Right cardiac atrium (tissue), 5 donors: ENCODE data around the gene IFT80. TPM values are rescaled to one million over a fixed set of nuclear protein-coding genes. Genes with fewer than 3 reads are reported as not detected.
A peak's percentile ranks its signal among the peaks of the same experiment; 100 is the strongest.
"Not testable (repeated sequence)": the region's sequence is repeated elsewhere in the genome, so short reads cannot be mapped to it uniquely, and the experiment has no call there.

Experiments used
- ATAC-seq, 2 donors: fragments of 200-7000 bp; cut with Tn5 transposase; one replicate each; pipeline versions ENCODE4 v1.8.0 to v1.9.1; 2020; ENCODE audit warnings: moderate library complexity in 2 of 2, mild to moderate bottlenecking in 1 of 2
- DNase-seq, 3 donors: peaks; one replicate each; pipeline ENCODE4 v3.0.0-alpha.2; 2020
- H3K27ac ChIP-seq: one replicate; pipeline ENCODE4 v1.5.1; 2013; ENCODE audit warnings: mild to moderate bottlenecking, low read length, control low read depth, moderate library complexity
- H3K27me3 ChIP-seq: one replicate; pipeline ENCODE4 v1.6.1; 2013; ENCODE audit not compliant: control insufficient read depth, insufficient read depth
- H3K4me1 ChIP-seq: one replicate; pipeline ENCODE4 v1.6.1; 2013; ENCODE audit warnings: low read length; ENCODE audit not compliant: control insufficient read depth, insufficient read depth
- H3K4me3 ChIP-seq: one replicate; pipeline ENCODE4 v1.5.1; 2013; ENCODE audit warnings: low read length, control low read depth
- H3K9me3 ChIP-seq: one replicate; pipeline ENCODE4 v1.6.1; 2013; ENCODE audit warnings: low read length; ENCODE audit not compliant: control insufficient read depth
- whole genome bisulfite sequencing: extraction: QIAGEN DNeasy Blood & Tissue Kit; methylation state at CpG from one replicate; pipeline ENCODE4 v1.1.7; 2013; 5-methylcytosine and 5-hydroxymethylcytosine counted together
- intact Hi-C, 4 donors: fragments of 100-400 bp; cut with DNase I; formaldehyde crosslinking; loops; one replicate each; pipeline versions ENCODE4 v1.11.0 to v1.14.0; 2022 to 2023
- polyA plus RNA-seq: library from polyadenylated mRNA; stranded (reverse); fragments of 200-250 nt; gene quantifications from one replicate; pipeline ENCODE4 v1.2.3, GENCODE V29; 2013
- total RNA-seq, 4 donors: library from RNA; stranded (reverse); fragmentation: NEBNext Ultra II Directional; extraction: Animal tissue kit (Norgen Biotek cat#: 25700); gene quantifications; one replicate each; pipeline ENCODE4 v1.2.1, GENCODE V29; 2021
- donor health status: healthy with polysubstance abuse.
- donor health status: DM: no; HTN: yes; CAD: no.
- donor health status: DM: no; HTN: no; CAD: no.
- donor health status: DM: no; HTN: yes; CAD: no; lungs with severe emphysema.
- donor health status: DM: yes; HTN: yes; CAD: no.

IFT80 gene
- total and polyA plus RNA-seq, 5 donors: 8.8 to 20.2 (median 14.5) TPM

DNA sequence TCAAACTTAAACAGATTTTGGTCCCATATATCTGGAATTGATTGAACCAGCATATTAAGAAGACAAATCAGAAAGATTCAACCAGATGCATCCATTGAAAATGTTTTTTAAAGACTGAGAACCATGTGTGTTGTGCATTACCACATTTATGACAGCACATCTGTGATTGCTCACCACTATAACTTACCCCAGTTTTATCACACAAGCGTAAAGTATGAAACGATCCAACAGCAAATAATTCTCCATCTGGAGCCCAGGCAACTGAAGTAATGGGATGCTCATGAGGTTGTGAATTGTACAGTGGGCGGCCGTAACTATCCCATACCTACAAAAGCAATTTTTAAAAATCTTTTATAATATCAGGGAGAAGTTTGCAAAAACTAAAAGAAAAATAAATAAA is 43.2 kb downstream of the IFT80 start:
- intact Hi-C loops: no loop called here
- H3K9me3 ChIP-seq: no peaks in the 10 kb centered on the region

DNA sequence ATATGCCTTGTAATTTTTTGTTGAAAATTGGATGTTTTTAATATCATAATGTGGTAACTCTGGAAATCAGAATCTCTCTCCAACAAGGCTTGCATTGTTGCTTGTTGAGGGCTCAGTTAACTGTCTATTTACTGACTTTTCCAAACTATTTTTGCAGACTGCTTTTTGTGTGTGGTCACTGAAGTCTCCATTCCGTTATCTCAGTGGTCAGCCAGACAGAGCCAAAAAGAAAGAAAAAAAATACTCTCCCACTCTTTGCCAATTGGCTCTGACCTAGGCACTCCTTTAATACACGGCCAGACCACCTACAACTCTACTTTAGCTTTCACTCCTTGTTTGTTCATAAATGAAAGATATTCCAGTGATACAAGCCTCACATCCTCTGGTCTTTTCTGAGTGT is 52.5 kb downstream of the IFT80 start:
- ATAC-seq: peak in 1 of 2 donors; percentile 79
- no peak overlapping the region for H3K27ac ChIP-seq
- no peaks in the 10 kb centered on the region for H3K4me1 ChIP-seq
- H3K4me3 ChIP-seq: no peak overlapping the region
- intact Hi-C loops: loop anchor here in 2 of 4 donors (10.0 kb wide), 1 partner anchor 312 kb away; no protein-coding TSS in a partner anchor
- DNase-seq: no peak
- no peaks in the 10 kb centered on the region for H3K27me3 ChIP-seq
- no peaks in the 10 kb centered on the region for H3K9me3 ChIP-seq
- WGBS: 43% methylated on average over 2 of the region's 2 CpGs

More for the DNA sequence above, 43.2 kb downstream of the IFT80 start:
- DNase-seq (no peak), ATAC-seq (no peak)
- no peak overlapping the region for H3K4me3 ChIP-seq
- no peak overlapping the region for H3K27ac ChIP-seq
- no peaks in the 10 kb centered on the region for H3K27me3 ChIP-seq
- H3K4me1 ChIP-seq: no peaks in the 10 kb centered on the region
- WGBS: 91% methylated on average over 4 of the region's 4 CpGs

DNA sequence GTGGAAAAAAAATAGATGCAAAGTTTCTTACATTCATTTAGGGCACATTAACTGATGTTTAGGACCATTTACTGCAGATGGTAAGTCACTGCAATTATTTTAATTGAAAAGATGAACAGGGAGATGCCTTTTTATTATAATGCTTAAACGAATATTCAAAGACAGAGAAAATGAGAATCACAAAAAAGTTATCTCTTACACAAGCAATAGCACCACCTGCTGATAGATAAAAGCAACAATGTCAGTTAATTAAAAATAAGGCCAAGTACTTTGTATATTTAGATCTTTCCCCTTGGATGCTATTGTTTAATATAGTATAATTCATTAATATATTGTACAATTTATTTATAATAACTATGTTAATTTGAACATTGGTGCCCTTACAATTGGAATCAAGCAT is 55.9 kb downstream of the IFT80 start:
- H3K27ac ChIP-seq: no peak overlapping the region
- no peak for ATAC-seq
- no peaks in the 10 kb centered on the region for H3K4me1 ChIP-seq
- no peaks in the 10 kb centered on the region for H3K27me3 ChIP-seq
- no peak overlapping the region for H3K4me3 ChIP-seq
- intact Hi-C loops: loop anchor here in 3 of 4 donors (5.0 to 10.0 kb wide), 3 partner anchors 181 to 311 kb away; no protein-coding TSS in a partner anchor
- H3K9me3 ChIP-seq: no peaks in the 10 kb centered on the region
- 24% methylated on average over 1 of the region's 1 CpG for WGBS
- DNase-seq: no peak

- Histone ChIP-seq H3K4me3 (no peak overlapping the region), H3K27me3 (no peaks in the 10 kb centered on the region), H3K9me3 (no peaks in the 10 kb centered on the region), H3K4me1 (no peaks in the 10 kb centered on the region), H3K27ac (no peak overlapping the region)
- intact Hi-C loops: loop anchor here in 3 of 4 donors (5.0 to 10.0 kb wide), 3 partner anchors 178 to 308 kb away; no protein-coding TSS in a partner anchor
- 87% methylated on average over 2 of the region's 2 CpGs for WGBS
- ATAC-seq (no peak), DNase-seq (no peak)
These were observed 58.7 kb downstream of the IFT80 start for GRCh38 chr3:160340351-160340750.

DNA sequence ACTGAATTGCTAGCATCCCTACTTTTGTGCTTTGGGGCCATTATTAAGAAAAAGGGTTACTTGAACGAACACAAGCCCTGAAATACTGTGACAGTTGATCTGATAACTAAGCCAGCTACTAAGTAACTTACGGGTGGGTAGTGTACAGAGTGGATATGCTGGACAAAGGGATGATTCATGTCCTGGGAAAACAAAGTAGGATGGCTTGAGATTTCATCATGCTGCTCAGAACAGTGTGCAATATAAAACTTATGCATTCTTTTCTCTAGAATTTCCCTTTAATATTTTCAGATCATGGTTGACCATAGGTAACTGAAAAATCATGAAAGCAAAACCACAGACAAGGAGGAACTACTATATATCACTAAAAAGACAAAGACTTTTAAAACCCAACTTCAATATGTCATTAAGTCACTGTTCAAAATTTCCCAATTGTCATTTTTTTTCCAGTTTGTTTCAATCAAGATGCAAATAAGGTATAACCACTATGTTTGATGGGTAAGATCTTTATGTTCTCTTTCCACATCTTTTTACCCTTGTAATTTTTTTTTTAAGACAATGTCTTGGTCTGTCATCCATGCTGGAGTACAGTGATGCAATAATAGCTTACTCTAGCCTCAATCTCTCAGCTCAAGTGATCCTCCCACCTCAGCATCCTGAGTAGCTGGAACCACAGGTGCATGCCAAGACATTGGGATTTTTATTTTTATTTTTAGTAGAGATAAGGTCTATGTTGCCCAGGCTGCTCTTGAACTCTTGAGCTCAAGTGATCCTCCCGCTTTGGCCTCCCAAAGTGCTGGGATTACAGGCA is 67.7 kb downstream of the IFT80 start:
- Histone ChIP-seq H3K4me3 (no peak overlapping the region), H3K4me1 (no peaks in the 10 kb centered on the region), H3K9me3 (no peaks in the 10 kb centered on the region), H3K27me3 (no peaks in the 10 kb centered on the region), H3K27ac (no peak overlapping the region)
- DNase-seq: no peak
- 86% methylated on average over 3 of the region's 3 CpGs for WGBS
- no peak for ATAC-seq
- intact Hi-C loops: no loop called here

DNA sequence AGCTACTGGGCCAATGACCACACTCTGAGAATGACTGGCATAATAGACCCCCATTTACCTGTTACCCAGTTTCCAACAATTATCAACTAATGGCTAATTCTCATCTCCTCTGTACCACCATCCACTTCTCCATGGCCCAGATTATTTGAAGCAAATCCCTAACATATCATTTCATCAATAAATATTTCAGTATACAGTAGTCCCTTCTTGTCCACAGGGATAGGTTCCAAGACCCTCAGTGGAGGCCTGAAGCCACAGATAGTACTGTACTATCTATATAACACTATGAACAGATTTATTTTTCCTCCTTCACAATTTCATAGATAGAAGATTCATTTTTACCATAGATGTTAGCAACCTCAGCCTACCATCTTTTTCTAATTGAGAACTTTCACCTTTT is 68.3 kb downstream of the IFT80 start:
- H3K27me3 ChIP-seq: no peaks in the 10 kb centered on the region
- no peaks in the 10 kb centered on the region for H3K4me1 ChIP-seq
- DNase-seq (no peak), ATAC-seq (no peak)
- no peak overlapping the region for H3K27ac ChIP-seq
- intact Hi-C loops: no loop called here
- H3K9me3 ChIP-seq: no peaks in the 10 kb centered on the region
- H3K4me3 ChIP-seq: no peak overlapping the region

DNA sequence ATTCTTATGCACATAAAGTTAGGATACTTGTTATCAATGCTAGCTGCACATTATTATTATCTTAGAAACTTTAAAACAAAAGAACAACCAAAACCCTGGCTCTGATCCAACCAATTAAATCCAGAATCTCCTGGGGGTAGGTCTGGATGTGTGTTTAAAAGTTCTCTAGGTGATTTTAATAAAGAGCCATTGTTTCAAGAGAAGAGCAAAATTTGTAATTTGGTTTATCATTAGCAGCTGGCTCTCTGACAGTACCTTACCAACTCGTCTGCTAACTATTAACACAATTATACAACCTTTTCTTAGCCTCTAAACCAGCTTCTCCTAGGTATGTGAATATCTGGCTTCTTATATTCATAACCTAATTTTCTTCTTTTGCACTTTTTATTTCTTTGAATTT is 68.9 kb downstream of the IFT80 start:
- Histone ChIP-seq H3K27me3 (no peaks in the 10 kb centered on the region), H3K4me3 (no peak overlapping the region), H3K9me3 (no peaks in the 10 kb centered on the region), H3K27ac (no peak overlapping the region), H3K4me1 (no peaks in the 10 kb centered on the region)
- no peak for DNase-seq
- no peak for ATAC-seq
- intact Hi-C loops: no loop called here
- 84% methylated on average over 1 of the region's 1 CpG for WGBS

DNA sequence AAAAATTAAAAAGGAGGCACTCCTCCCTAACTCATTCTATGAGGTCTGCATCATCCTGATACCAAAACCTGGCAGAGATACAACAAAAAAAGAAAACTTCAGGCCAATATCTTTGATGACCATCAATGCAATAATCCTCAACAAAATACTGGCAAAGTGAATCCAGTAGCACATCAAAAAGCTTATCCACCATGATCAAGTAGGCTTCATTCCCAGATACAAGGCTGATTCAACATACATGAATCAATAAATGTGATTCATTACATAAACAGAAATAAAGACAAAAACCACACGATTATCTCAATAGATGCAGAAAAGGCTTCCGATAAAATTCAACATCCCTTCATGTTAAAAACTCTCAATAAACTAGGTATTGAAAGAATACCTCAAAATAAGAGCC is 72.7 kb downstream of the IFT80 start:
- H3K4me3 ChIP-seq, H3K4me1 ChIP-seq, H3K27me3 ChIP-seq, ATAC-seq, H3K27ac ChIP-seq, H3K9me3 ChIP-seq, intact Hi-C loops, DNase-seq: not testable (repeated sequence)
- WGBS: 92% methylated on average over 2 of the region's 2 CpGs

- intact Hi-C loops, ATAC-seq, H3K4me1 ChIP-seq, H3K27me3 ChIP-seq, H3K9me3 ChIP-seq, H3K27ac ChIP-seq, H3K4me3 ChIP-seq, DNase-seq: not testable (repeated sequence)
- 100% methylated on average over 1 of the region's 1 CpG for WGBS
These were observed 77.2 kb downstream of the IFT80 start for GRCh38 chr3:160321821-160322220.

DNA sequence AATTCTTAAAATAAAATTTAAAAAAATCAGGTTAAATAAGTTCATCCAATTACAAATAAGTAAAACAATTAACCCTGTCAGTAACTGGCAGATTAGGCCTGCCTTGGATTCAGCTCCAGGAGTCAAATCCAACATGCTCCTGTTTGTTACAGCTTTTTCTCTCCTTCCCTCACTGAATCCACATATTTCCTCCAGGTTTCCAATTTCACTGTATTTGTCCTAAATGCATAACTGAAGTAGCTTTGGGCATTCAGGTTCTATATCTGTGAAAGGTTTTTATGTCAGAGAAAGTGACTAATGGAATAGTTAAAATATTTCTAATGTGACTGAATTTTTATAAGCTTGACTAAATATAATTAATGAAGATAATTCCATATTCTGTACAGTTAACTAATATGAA is 79.7 kb downstream of the IFT80 start:
- no peak for DNase-seq
- no peaks in the 10 kb centered on the region for H3K4me1 ChIP-seq
- no peak overlapping the region for H3K27ac ChIP-seq
- ATAC-seq: no peak
- intact Hi-C loops: no loop called here
- H3K9me3 ChIP-seq: no peaks in the 10 kb centered on the region
- no peaks in the 10 kb centered on the region for H3K27me3 ChIP-seq
- H3K4me3 ChIP-seq: no peak overlapping the region

DNA sequence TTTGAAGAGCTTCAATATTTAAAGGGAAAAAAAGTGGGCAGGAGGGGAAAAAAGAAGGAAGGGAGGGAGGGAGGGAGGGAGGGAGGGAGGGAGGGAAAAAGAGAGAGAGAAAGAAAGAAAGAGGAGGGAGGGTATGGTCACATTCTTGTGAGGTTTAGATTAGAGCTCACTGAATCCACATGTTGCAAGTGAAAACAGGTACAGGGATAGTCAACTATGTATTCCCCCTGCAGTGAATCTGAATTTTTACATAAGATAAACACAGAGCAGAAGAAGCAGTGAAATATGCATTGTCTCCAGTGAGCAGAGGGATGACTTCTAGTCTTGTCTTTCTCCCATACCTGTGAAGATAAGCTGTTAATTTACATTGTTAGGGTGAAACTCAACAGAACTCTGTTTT is 84.0 kb downstream of the IFT80 start:
- Histone ChIP-seq H3K27me3 (no peaks in the 10 kb centered on the region), H3K9me3 (no peaks in the 10 kb centered on the region), H3K27ac (no peak overlapping the region), H3K4me1 (no peaks in the 10 kb centered on the region), H3K4me3 (no peak overlapping the region)
- no peak for DNase-seq
- ATAC-seq: no peak
- intact Hi-C loops: no loop called here
